Measurements from ENCODE around the gene MBD3. TPM values are rescaled to one million over a fixed set of nuclear protein-coding genes. Genes with fewer than 3 reads are reported as not detected.
"Not testable (repeated sequence)": the region's sequence is repeated elsewhere in the genome, so short reads cannot be mapped to it uniquely, and the experiment has no call there.

Gene MBD3, protein sequence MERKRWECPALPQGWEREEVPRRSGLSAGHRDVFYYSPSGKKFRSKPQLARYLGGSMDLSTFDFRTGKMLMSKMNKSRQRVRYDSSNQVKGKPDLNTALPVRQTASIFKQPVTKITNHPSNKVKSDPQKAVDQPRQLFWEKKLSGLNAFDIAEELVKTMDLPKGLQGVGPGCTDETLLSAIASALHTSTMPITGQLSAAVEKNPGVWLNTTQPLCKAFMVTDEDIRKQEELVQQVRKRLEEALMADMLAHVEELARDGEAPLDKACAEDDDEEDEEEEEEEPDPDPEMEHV
- total RNA-seq, result 64.8 TPM
- polyA plus RNA-seq, result 99.9 TPM
- long read RNA-seq, donor 1, full-length matches to known transcripts, result 3 of 3 reads
- long read RNA-seq, donor 1, partial matches to known transcripts, result 0 of 3 reads
- long read RNA-seq, donor 1, other reads (novel, unspliced or antisense), result 0 of 3 reads
- long read RNA-seq, donor 2, full-length matches to known transcripts, result 36 of 61 reads
- long read RNA-seq, donor 2, partial matches to known transcripts, result 25 of 61 reads
- long read RNA-seq, donor 2, other reads (novel, unspliced or antisense), result 0 of 61 reads
- long read RNA-seq, donor 3, full-length matches to known transcripts, result 24 of 24 reads
- long read RNA-seq, donor 3, partial matches to known transcripts, result 0 of 24 reads
- long read RNA-seq, donor 3, other reads (novel, unspliced or antisense), result 0 of 24 reads
- long read RNA-seq, donor 4, full-length matches to known transcripts, result 5 of 5 reads
- long read RNA-seq, donor 4, partial matches to known transcripts, result 0 of 5 reads
- long read RNA-seq, donor 4, other reads (novel, unspliced or antisense), result 0 of 5 reads
- long read RNA-seq, donor 5, full-length matches to known transcripts, result 13 of 13 reads
- long read RNA-seq, donor 5, partial matches to known transcripts, result 0 of 13 reads
- long read RNA-seq, donor 5, other reads (novel, unspliced or antisense), result 0 of 13 reads
- long read RNA-seq, donor 6, full-length matches to known transcripts, result 25 of 25 reads
- long read RNA-seq, donor 6, partial matches to known transcripts, result 0 of 25 reads
- long read RNA-seq, donor 6, other reads (novel, unspliced or antisense), result 0 of 25 reads
- long read RNA-seq, donor 7, full-length matches to known transcripts, result 7 of 7 reads
- long read RNA-seq, donor 7, partial matches to known transcripts, result 0 of 7 reads
- long read RNA-seq, donor 7, other reads (novel, unspliced or antisense), result 0 of 7 reads
- long read RNA-seq, donor 8, full-length matches to known transcripts, result 7 of 7 reads
- long read RNA-seq, donor 8, partial matches to known transcripts, result 0 of 7 reads
- long read RNA-seq, donor 8, other reads (novel, unspliced or antisense), result 0 of 7 reads
- long read RNA-seq, donor 9, full-length matches to known transcripts, result 6 of 6 reads
- long read RNA-seq, donor 9, partial matches to known transcripts, result 0 of 6 reads
- long read RNA-seq, donor 9, other reads (novel, unspliced or antisense), result 0 of 6 reads
- long read RNA-seq, donor 10, full-length matches to known transcripts, result 15 of 15 reads
- long read RNA-seq, donor 10, partial matches to known transcripts, result 0 of 15 reads
- long read RNA-seq, donor 10, other reads (novel, unspliced or antisense), result 0 of 15 reads

- peak; percentile 62 to 94 (median 87) for DNase-seq (ENCODE audit: low read depth in 6 of 9, low spot score in 9 of 9)
- H3K27ac ChIP-seq (ENCODE audit: low read depth in 1 of 2, low read length in 1 of 2), result peak within 1 kb of the TSS; percentile 92 to 98
- H3K9me3 ChIP-seq (ENCODE audit: control insufficient read depth in 2 of 2, insufficient read depth in 1 of 2, low read length in 1 of 2), result no peaks in the 10 kb centered on the region
- 2% methylated on average over 68 of the region's 68 CpGs for WGBS
- no peaks in the 10 kb centered on the region for H3K27me3 ChIP-seq (ENCODE audit: control insufficient read depth in 2 of 2, insufficient read depth in 1 of 2, low read length in 1 of 2)
- H3K4me1 ChIP-seq (ENCODE audit: control insufficient read depth in 2 of 2, insufficient read depth in 2 of 2, low read length in 2 of 2), result peaks cover 14 to 25% of the 10 kb centered on the region in 2 donors
- H3K36me3 ChIP-seq (ENCODE audit: control insufficient read depth in 2 of 2, insufficient read depth in 2 of 2, low read length in 1 of 2), result peaks cover 13 to 29% of the 10 kb centered on the region in 2 donors
- peak within 1 kb of the TSS; percentile 91 to 93 for H3K4me3 ChIP-seq (ENCODE audit: low read length in 2 of 2)
These were observed at the start of gene MBD3 for GRCh38 chr19:1592755-1593500. Gene MBD3, minus strand, starts transcription at chr19:1592865. Its CDS starts 234 bp downstream, at chr19:1592631.

- H3K4me1 ChIP-seq (ENCODE audit: control insufficient read depth in 2 of 2, insufficient read depth in 2 of 2, low read length in 2 of 2); H3K9me3 ChIP-seq (ENCODE audit: control insufficient read depth in 2 of 2, insufficient read depth in 1 of 2, low read length in 1 of 2); H3K4me3 ChIP-seq (ENCODE audit: low read length in 2 of 2); DNase-seq (ENCODE audit: low read depth in 6 of 9, low spot score in 9 of 9); H3K27me3 ChIP-seq (ENCODE audit: control insufficient read depth in 2 of 2, insufficient read depth in 1 of 2, low read length in 1 of 2); H3K27ac ChIP-seq (ENCODE audit: low read depth in 1 of 2, low read length in 1 of 2): not testable (repeated sequence)
- peaks cover 84 to 92% of the 10 kb centered on the region in 2 donors for H3K36me3 ChIP-seq (ENCODE audit: control insufficient read depth in 2 of 2, insufficient read depth in 2 of 2, low read length in 1 of 2)
- WGBS, result 97% methylated on average over 10 of the region's 10 CpGs
These were observed 48.3 kb upstream of the MBD3 start for GRCh38 chr19:1640893-1641448.

- Histone ChIP-seq H3K27me3 (ENCODE audit: control insufficient read depth in 2 of 2, insufficient read depth in 1 of 2, low read length in 1 of 2) (no peaks in the 10 kb centered on the region), H3K9me3 (ENCODE audit: control insufficient read depth in 2 of 2, insufficient read depth in 1 of 2, low read length in 1 of 2) (peaks cover 0 to 3% of the 10 kb centered on the region in 2 donors), H3K4me1 (ENCODE audit: control insufficient read depth in 2 of 2, insufficient read depth in 2 of 2, low read length in 2 of 2) (no peaks in the 10 kb centered on the region), H3K4me3 (ENCODE audit: low read length in 2 of 2) (no peak overlapping the region), H3K36me3 (ENCODE audit: control insufficient read depth in 2 of 2, insufficient read depth in 2 of 2, low read length in 1 of 2) (peaks cover 74 to 78% of the 10 kb centered on the region in 2 donors), H3K27ac (ENCODE audit: low read depth in 1 of 2, low read length in 1 of 2) (no peak overlapping the region)
- no peak for DNase-seq (ENCODE audit: low read depth in 6 of 9, low spot score in 9 of 9)
- 98% methylated on average over 34 of the region's 34 CpGs for WGBS
These were observed 43.9 kb upstream of the MBD3 start for GRCh38 chr19:1636325-1637236.

- Histone ChIP-seq H3K27me3 (ENCODE audit: control insufficient read depth in 2 of 2, insufficient read depth in 1 of 2, low read length in 1 of 2) (no peaks in the 10 kb centered on the region), H3K36me3 (ENCODE audit: control insufficient read depth in 2 of 2, insufficient read depth in 2 of 2, low read length in 1 of 2) (peaks cover 80 to 83% of the 10 kb centered on the region in 2 donors), H3K4me1 (ENCODE audit: control insufficient read depth in 2 of 2, insufficient read depth in 2 of 2, low read length in 2 of 2) (no peaks in the 10 kb centered on the region), H3K4me3 (ENCODE audit: low read length in 2 of 2) (no peak overlapping the region), H3K27ac (ENCODE audit: low read depth in 1 of 2, low read length in 1 of 2) (no peak overlapping the region), H3K9me3 (ENCODE audit: control insufficient read depth in 2 of 2, insufficient read depth in 1 of 2, low read length in 1 of 2) (peaks cover 0 to 3% of the 10 kb centered on the region in 2 donors)
- no peak for DNase-seq (ENCODE audit: low read depth in 6 of 9, low spot score in 9 of 9)
- WGBS, result 98% methylated on average over 5 of the region's 5 CpGs
These were observed 42.2 kb upstream of the MBD3 start for GRCh38 chr19:1634938-1635243.

- Histone ChIP-seq H3K27ac (ENCODE audit: low read depth in 1 of 2, low read length in 1 of 2) (no peak overlapping the region), H3K4me3 (ENCODE audit: low read length in 2 of 2) (no peak overlapping the region), H3K9me3 (ENCODE audit: control insufficient read depth in 2 of 2, insufficient read depth in 1 of 2, low read length in 1 of 2) (peaks cover 0 to 3% of the 10 kb centered on the region in 2 donors), H3K27me3 (ENCODE audit: control insufficient read depth in 2 of 2, insufficient read depth in 1 of 2, low read length in 1 of 2) (no peaks in the 10 kb centered on the region), H3K36me3 (ENCODE audit: control insufficient read depth in 2 of 2, insufficient read depth in 2 of 2, low read length in 1 of 2) (peaks cover 80 to 83% of the 10 kb centered on the region in 2 donors), H3K4me1 (ENCODE audit: control insufficient read depth in 2 of 2, insufficient read depth in 2 of 2, low read length in 2 of 2) (no peaks in the 10 kb centered on the region)
- 97% methylated on average over 19 of the region's 19 CpGs for WGBS
- DNase-seq (ENCODE audit: low read depth in 6 of 9, low spot score in 9 of 9), result no peak
These were observed 41.7 kb upstream of the MBD3 start for GRCh38 chr19:1634242-1634937.

- Histone ChIP-seq H3K4me1 (ENCODE audit: control insufficient read depth in 2 of 2, insufficient read depth in 2 of 2, low read length in 2 of 2) (no peaks in the 10 kb centered on the region), H3K27ac (ENCODE audit: low read depth in 1 of 2, low read length in 1 of 2) (no peak overlapping the region), H3K9me3 (ENCODE audit: control insufficient read depth in 2 of 2, insufficient read depth in 1 of 2, low read length in 1 of 2) (peaks cover 0 to 3% of the 10 kb centered on the region in 2 donors), H3K27me3 (ENCODE audit: control insufficient read depth in 2 of 2, insufficient read depth in 1 of 2, low read length in 1 of 2) (no peaks in the 10 kb centered on the region), H3K4me3 (ENCODE audit: low read length in 2 of 2) (no peak overlapping the region), H3K36me3 (ENCODE audit: control insufficient read depth in 2 of 2, insufficient read depth in 2 of 2, low read length in 1 of 2) (peaks cover 71 to 76% of the 10 kb centered on the region in 2 donors)
- no peak for DNase-seq (ENCODE audit: low read depth in 6 of 9, low spot score in 9 of 9)
- WGBS, result 97% methylated on average over 11 of the region's 11 CpGs
These were observed 40.7 kb upstream of the MBD3 start for GRCh38 chr19:1633269-1633826.

Measured in thymus (tissue), 14 donors.